ENCODE results near the gene LHX4. TPM values are rescaled to one million over a fixed set of nuclear protein-coding genes. Genes with fewer than 3 reads are reported as not detected.

LHX4 gene
- total and polyA plus RNA-seq, 2 of the 4 experiments (the other 2 are of a cell fraction): 0.05 to 0.18 TPM

GRCh38 chr1:180192172-180192571 is 37.9 kb upstream of the LHX4 start:
- peaks cover 16 to 56% of the 10 kb centered on the region in 2 experiments; a peak in 3 of 4 replicates for H3K79me1 ChIP-seq (ENCODE audit: low read depth in 1 of 2, low read length in 2 of 2)
- no TSS peak for BruUV-seq (replicated peaks)
- H2AK9ac ChIP-seq (replicated peaks; ENCODE audit: low read depth, low read length, poor library complexity): no peak overlapping the region
- dilution Hi-C loops (cut with HindIII; ENCODE audit: low sequenced_read_pairs, unreplicated experiment): no loop called here
- H2AK5ac ChIP-seq (ENCODE audit: low read depth, low read length): no peak overlapping the region
- no peaks in the 10 kb centered on the region for H3K27me3 ChIP-seq (ENCODE audit: control insufficient read depth, insufficient read depth, low read length)
- no peak overlapping the region for H2BK5ac ChIP-seq (ENCODE audit: low read depth, low read length, poor library complexity, severe bottlenecking)
- no peak overlapping the region for H2BK20ac ChIP-seq (ENCODE audit: low read depth, low read length)
- H3K9ac ChIP-seq (ENCODE audit: low read depth, low read length): no peak overlapping the region
- no peak for TF ChIP-seq CEBPB (IDR thresholded peaks at IDR 0.05; ENCODE audit: low read depth, low read length)
- no peak for TF ChIP-seq RAD21 (IDR thresholded peaks at IDR 0.05; ENCODE audit: low read length)
- no peak for TF ChIP-seq MAZ (IDR thresholded peaks at IDR 0.05; ENCODE audit: borderline replicate concordance, low read depth, low read length)
- no peak for TF ChIP-seq FOS (IDR thresholded peaks at IDR 0.05; ENCODE audit: low read depth, low read length)
- no peak for TF ChIP-seq NFE2L2 (IDR thresholded peaks at IDR 0.05; ENCODE audit: low read depth, low read length)
- TF ChIP-seq POLR2A (IDR thresholded peaks at IDR 0.05; ENCODE audit: low read depth, low read length): no peak
- TF ChIP-seq RFX5 (IDR thresholded peaks at IDR 0.05; ENCODE audit: low read depth, low read length): no peak
- no peak for TF ChIP-seq BHLHE40 (IDR thresholded peaks at IDR 0.05; ENCODE audit: low read depth, low read length)
- no peak for TF ChIP-seq SMC3 (IDR thresholded peaks at IDR 0.05; ENCODE audit: low read depth, low read length)
- no peak for TF ChIP-seq RCOR1 (IDR thresholded peaks at IDR 0.05; ENCODE audit: insufficient replicate concordance, low read length)
- no peak for TF ChIP-seq ELK1 (IDR thresholded peaks at IDR 0.05; ENCODE audit: borderline replicate concordance, low read depth, low read length)
- no peak for TF ChIP-seq MAFK (IDR thresholded peaks at IDR 0.05; ENCODE audit: low read depth, low read length)
- TF ChIP-seq MXI1 (IDR thresholded peaks at IDR 0.05; ENCODE audit: borderline replicate concordance, low read depth, low read length): no peak
- TF ChIP-seq USF2 (IDR thresholded peaks at IDR 0.05; ENCODE audit: low read depth, low read length): no peak
- ChIA-PET CTCF (no interaction called here), POLR2A (ENCODE audit: unreplicated experiment) (no interaction called here)
- H2AFZ ChIP-seq (replicated peaks; ENCODE audit: low read length, poor library complexity): no peak overlapping the region
- no peak overlapping the region for H3K18ac ChIP-seq (ENCODE audit: low read depth, low read length)
- H4K91ac ChIP-seq (ENCODE audit: insufficient read depth, low read depth, low read length): no peak overlapping the region
- H3K4ac ChIP-seq (ENCODE audit: low read depth, low read length): no peak overlapping the region
- H3K27ac ChIP-seq (ENCODE audit: insufficient read depth, low read length): no peak overlapping the region
- H2BK15ac ChIP-seq (ENCODE audit: low read depth, low read length): no peak overlapping the region
- no peaks in the 10 kb centered on the region for H3K9me1 ChIP-seq (ENCODE audit: insufficient read depth, low read length)
- H3K56ac ChIP-seq (ENCODE audit: extremely low read depth, insufficient read depth, low read length): no peak overlapping the region
- H4K8ac ChIP-seq (ENCODE audit: low read depth in 2 of 2, low read length in 2 of 2): no peak overlapping the region
- no peak for DNase-seq
- peaks cover 99% of the 10 kb centered on the region for H3K36me3 ChIP-seq (ENCODE audit: control insufficient read depth, insufficient read depth, low read length)
- H4K20me1 ChIP-seq (ENCODE audit: insufficient read depth, low read length): peaks cover 75% of the 10 kb centered on the region
- no peaks in the 10 kb centered on the region for H3K4me1 ChIP-seq (ENCODE audit: control insufficient read depth, insufficient read depth, low read length)
- intact Hi-C loops (cut with micrococcal nuclease): no loop called here
- no peak for ATAC-seq (ENCODE audit: low read depth)
- no peak overlapping the region for H3K4me2 ChIP-seq (ENCODE audit: low read depth, low read length)
- H3K9me3 ChIP-seq (ENCODE audit: control insufficient read depth, insufficient read depth, low read length): no peaks in the 10 kb centered on the region
- WGBS, 2 experiments (ENCODE audit: extremely low coverage in 2 of 2, insufficient read length in 1 of 2): 88% methylated on average over 7 of the region's 7 CpGs; no CpG with 5 or more reads in 1 of the 2 experiments
- no peak overlapping the region for H3K4me3 ChIP-seq (ENCODE audit: insufficient read depth, low read depth, low read length)
- H3K14ac ChIP-seq (replicated peaks; ENCODE audit: low read depth, low read length): no peak overlapping the region
- H3K23ac ChIP-seq (ENCODE audit: low read depth, low read length): no peak overlapping the region
- H4K5ac ChIP-seq (ENCODE audit: low read depth, low read length): no peak overlapping the region
- in situ Hi-C loops (cut with MboI; ENCODE audit: low sequenced_read_pairs): no loop called here
- no peak overlapping the region for H2BK120ac ChIP-seq (ENCODE audit: low read depth, low read length)

Measured in IMR-90 (cell line).